Vagina (tissue), 2 donors: ENCODE data around the gene GMCL2.

Experiments
- POLR2A ChIP-seq, 2 donors: fragments of 450-650 bp; IDR thresholded peaks; one replicate each; pipeline ENCODE4 v1.6.1; 2017; ENCODE audit warnings: antibody characterized with exemption in 2 of 2, mild to moderate bottlenecking in 2 of 2, moderate library complexity in 2 of 2
- POLR2AphosphoS5 ChIP-seq, 2 donors: sonication (generic); formaldehyde crosslinking; IDR thresholded peaks; one replicate each; pipeline ENCODE4 v1.9.0; 2017; ENCODE audit warnings: antibody characterized with exemption in 2 of 2, mild to moderate bottlenecking in 2 of 2, low read depth in 1 of 2; ENCODE audit not compliant: insufficient read depth in 1 of 2
- TF ChIP-seq, protein P1 (sequence below), 3 experiments: fragments of 450-650 bp in 2 of 3; fragments of 200-600 bp in 1 of 3; sonication (generic) in 1 of 3; IDR thresholded peaks; one replicate each; pipeline ENCODE4 v1.5.1; 2017 to 2019; ENCODE audit warnings: antibody characterized with exemption in 3 of 3, mild to moderate bottlenecking in 2 of 3, moderate library complexity in 2 of 3

DNA sequence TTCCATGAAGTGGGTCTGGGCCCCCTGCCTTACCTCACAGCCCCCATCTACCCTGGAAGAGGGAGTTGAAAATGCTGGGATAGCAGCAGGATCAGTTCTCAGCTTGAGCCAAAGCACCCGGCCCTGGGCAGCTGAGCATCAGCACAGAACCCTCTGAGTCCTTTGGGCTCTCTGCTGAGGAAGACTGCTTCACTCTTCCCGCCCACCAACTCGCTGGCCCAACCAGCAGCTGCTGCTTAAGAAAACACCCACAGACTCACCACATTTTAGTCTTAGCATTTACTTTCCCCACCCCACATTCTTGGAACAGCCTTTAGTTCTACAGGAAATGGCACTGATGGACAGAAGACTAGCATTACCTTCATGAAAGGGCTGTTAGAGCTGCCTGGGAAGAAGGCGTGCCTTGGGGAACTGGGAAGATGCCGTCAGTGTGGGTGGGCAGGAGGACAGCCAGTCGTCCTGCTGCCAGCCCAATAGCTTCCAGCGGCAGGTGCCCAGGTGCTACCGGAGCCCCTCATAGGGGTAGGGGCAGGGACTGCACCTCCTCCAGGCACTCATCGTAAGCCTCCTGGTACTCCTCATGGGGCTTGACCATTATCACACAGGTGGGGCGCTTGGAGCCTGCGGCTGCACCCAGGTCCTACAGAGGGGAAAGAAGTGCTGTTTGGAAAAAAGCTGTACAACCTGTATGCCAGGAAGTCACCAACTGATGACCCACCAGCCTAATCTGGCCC is 37.8 kb downstream of the GMCL2 start:
- TF ChIP-seq, protein P1, sequence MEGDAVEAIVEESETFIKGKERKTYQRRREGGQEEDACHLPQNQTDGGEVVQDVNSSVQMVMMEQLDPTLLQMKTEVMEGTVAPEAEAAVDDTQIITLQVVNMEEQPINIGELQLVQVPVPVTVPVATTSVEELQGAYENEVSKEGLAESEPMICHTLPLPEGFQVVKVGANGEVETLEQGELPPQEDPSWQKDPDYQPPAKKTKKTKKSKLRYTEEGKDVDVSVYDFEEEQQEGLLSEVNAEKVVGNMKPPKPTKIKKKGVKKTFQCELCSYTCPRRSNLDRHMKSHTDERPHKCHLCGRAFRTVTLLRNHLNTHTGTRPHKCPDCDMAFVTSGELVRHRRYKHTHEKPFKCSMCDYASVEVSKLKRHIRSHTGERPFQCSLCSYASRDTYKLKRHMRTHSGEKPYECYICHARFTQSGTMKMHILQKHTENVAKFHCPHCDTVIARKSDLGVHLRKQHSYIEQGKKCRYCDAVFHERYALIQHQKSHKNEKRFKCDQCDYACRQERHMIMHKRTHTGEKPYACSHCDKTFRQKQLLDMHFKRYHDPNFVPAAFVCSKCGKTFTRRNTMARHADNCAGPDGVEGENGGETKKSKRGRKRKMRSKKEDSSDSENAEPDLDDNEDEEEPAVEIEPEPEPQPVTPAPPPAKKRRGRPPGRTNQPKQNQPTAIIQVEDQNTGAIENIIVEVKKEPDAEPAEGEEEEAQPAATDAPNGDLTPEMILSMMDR (IDR thresholded peaks at IDR 0.05): no peak
- TF ChIP-seq POLR2A (IDR thresholded peaks at IDR 0.05) (no peak), POLR2AphosphoS5 (IDR thresholded peaks at IDR 0.05; ENCODE audit: insufficient read depth in 1 of 2, low read depth in 1 of 2) (no peak)
